ENCODE data around the gene BNC2.
A peak's percentile ranks its signal among the peaks of the same experiment; 100 is the strongest.

Gene BNC2

DNA sequence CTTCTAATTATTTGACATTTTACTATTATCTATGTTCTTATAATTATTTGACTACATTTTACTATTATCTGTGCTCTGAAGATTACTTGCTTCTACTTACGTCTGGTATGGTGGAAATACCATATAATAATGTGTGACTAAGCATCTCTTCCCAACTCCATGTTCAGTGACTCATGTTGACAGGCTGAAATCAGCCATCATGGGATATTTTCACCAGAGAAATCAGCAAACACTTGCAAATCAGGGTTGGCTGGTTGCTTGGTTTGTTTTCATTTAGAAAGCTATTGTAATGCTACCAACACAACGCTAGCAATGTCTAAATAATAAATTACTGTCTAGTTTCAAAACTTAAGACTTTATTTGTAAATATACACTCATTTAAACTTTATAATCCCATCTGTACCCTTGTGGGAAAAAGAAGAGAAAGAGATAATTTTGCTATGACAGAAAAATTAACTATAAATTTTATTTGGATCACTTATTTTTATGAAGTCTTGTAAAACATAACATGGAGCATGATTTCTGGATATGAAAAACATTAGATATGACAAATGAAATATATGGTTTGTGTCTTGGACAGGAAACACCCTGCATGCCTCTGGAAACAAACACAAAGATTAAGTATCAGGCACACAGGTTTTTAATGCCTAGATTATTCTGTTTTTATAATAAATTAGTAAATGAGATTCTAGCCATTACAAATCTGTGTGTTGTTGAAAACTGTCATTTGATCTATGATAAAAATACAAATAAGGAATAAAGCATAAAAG lies 337.6 kb downstream of the BNC2 start:
- no peaks in the 10 kb centered on the region for H3K9me2 ChIP-seq (replicated peaks; ENCODE audit: insufficient read depth, low read length)
- no peaks in the 10 kb centered on the region for H4K20me1 ChIP-seq (ENCODE audit: insufficient read depth, low read length)
- no peaks in the 10 kb centered on the region for H3K9me3 ChIP-seq (replicated peaks; ENCODE audit: insufficient read depth, low read length)
- no peak overlapping the region for H2AFZ ChIP-seq (ENCODE audit: low read length)
- no peaks in the 10 kb centered on the region for H3K36me3 ChIP-seq (replicated peaks; ENCODE audit: insufficient read depth, low read length)
- H3F3A ChIP-seq (ENCODE audit: insufficient read depth, low read length) = no peaks in the 10 kb centered on the region
- no peak overlapping the region for H3K4me3 ChIP-seq (ENCODE audit: low read length)
- no peak for DNase-seq
- no peak overlapping the region for H3K9ac ChIP-seq (ENCODE audit: low read length)
- no peak overlapping the region for H3K4me2 ChIP-seq (ENCODE audit: low read depth, low read length)
- H3K27ac ChIP-seq (ENCODE audit: low read length) = no peak overlapping the region
- H3K27me3 ChIP-seq (replicated peaks; ENCODE audit: insufficient read depth, low read length) = no peaks in the 10 kb centered on the region
- no peaks in the 10 kb centered on the region for H3K79me2 ChIP-seq (ENCODE audit: low read length)
- no peak for TF ChIP-seq EZH2 (optimal IDR thresholded peaks at IDR 0.05; ENCODE audit: low read depth, low read length)
- TF ChIP-seq, protein P1, sequence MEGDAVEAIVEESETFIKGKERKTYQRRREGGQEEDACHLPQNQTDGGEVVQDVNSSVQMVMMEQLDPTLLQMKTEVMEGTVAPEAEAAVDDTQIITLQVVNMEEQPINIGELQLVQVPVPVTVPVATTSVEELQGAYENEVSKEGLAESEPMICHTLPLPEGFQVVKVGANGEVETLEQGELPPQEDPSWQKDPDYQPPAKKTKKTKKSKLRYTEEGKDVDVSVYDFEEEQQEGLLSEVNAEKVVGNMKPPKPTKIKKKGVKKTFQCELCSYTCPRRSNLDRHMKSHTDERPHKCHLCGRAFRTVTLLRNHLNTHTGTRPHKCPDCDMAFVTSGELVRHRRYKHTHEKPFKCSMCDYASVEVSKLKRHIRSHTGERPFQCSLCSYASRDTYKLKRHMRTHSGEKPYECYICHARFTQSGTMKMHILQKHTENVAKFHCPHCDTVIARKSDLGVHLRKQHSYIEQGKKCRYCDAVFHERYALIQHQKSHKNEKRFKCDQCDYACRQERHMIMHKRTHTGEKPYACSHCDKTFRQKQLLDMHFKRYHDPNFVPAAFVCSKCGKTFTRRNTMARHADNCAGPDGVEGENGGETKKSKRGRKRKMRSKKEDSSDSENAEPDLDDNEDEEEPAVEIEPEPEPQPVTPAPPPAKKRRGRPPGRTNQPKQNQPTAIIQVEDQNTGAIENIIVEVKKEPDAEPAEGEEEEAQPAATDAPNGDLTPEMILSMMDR (IDR thresholded peaks at IDR 0.05; ENCODE audit: low read length) = no peak
- no peak for TF ChIP-seq EZH2phosphoT487 (IDR thresholded peaks at IDR 0.05; ENCODE audit: low read length)
- H3K4me1 ChIP-seq (ENCODE audit: low read length) = no peaks in the 10 kb centered on the region

DNA sequence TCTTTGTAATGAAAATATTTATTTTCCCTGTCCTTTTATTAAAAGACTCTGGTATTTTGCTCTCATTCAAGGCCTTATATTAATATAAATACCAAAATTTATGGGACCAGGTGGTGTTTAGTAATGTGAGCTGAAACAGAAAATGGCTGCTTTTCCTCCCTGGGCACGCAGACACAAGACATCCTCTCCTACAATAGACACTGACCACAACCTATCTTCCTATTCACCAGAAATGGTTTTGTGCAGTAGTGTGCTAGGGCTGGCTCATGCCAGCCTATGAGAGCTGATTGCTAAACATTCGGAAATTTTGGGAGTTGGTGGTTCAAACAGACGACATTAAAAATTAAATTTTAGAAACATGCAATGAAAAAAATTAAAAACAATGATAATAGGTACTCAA lies 338.2 kb downstream of the BNC2 start:
- TF ChIP-seq EZH2phosphoT487 (IDR thresholded peaks at IDR 0.05; ENCODE audit: low read length) (no peak), EZH2 (optimal IDR thresholded peaks at IDR 0.05; ENCODE audit: low read depth, low read length) (no peak)
- TF ChIP-seq, protein P1 (IDR thresholded peaks at IDR 0.05; ENCODE audit: low read length) = no peak
- H4K20me1 ChIP-seq (ENCODE audit: insufficient read depth, low read length) = no peaks in the 10 kb centered on the region
- no peaks in the 10 kb centered on the region for H3K27me3 ChIP-seq (replicated peaks; ENCODE audit: insufficient read depth, low read length)
- H3K9me2 ChIP-seq (replicated peaks; ENCODE audit: insufficient read depth, low read length) = no peaks in the 10 kb centered on the region
- DNase-seq = peak; percentile 9
- H3F3A ChIP-seq (ENCODE audit: insufficient read depth, low read length) = no peaks in the 10 kb centered on the region
- H3K9ac ChIP-seq (ENCODE audit: low read length) = no peak overlapping the region
- no peak overlapping the region for H2AFZ ChIP-seq (ENCODE audit: low read length)
- no peaks in the 10 kb centered on the region for H3K4me1 ChIP-seq (ENCODE audit: low read length)
- H3K9me3 ChIP-seq (replicated peaks; ENCODE audit: insufficient read depth, low read length) = no peaks in the 10 kb centered on the region
- no peak overlapping the region for H3K4me2 ChIP-seq (ENCODE audit: low read depth, low read length)
- no peaks in the 10 kb centered on the region for H3K79me2 ChIP-seq (ENCODE audit: low read length)
- H3K4me3 ChIP-seq (ENCODE audit: low read length) = no peak overlapping the region
- H3K27ac ChIP-seq (ENCODE audit: low read length) = no peak overlapping the region
- H3K36me3 ChIP-seq (replicated peaks; ENCODE audit: insufficient read depth, low read length) = no peaks in the 10 kb centered on the region

DNA sequence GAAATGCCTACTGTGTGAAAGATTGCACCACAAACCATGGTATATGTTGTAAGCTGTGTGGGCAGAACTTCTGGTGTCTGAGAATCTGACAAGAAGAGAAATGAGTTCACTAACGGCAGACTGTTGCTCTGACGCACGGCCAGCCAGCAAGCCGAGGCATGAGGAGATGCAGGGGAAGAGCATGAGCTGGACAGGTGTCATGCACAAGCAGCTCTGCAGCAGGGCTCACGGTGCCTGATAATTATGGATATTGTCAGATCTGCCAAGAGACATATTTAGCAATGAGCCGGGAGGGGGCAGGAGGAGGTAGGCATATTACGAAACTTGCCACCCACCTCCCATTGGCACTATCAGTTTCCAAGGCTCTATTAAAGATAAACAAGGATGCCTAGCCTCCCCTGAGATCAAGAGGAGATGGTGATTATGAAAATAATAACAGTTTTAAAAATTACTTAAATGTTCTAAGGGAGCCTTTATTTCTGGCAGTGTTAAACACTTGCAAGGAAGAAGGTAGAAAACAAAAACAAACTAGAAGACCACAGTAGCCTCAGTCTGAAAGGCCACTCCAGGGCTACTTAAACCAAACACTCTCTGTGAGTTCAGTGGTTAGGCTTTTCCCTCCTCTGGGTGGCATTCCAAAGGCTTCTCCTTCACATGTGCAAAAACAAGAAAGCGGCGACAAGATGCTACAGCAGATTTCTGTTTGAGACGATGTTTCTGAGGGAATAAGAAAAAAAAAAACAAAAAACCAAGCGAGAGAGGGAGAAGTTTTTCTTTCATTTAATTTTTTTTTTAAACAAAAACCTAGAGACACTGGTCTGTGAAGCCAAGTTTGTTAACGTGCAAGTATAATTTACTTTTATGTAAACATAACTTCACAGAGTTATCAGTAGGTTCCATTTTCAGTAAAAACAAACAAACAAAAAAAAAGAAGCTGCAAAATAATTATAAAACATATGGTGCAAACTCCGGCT lies 339.5 kb downstream of the BNC2 start:
- no peaks in the 10 kb centered on the region for H4K20me1 ChIP-seq (ENCODE audit: insufficient read depth, low read length)
- H3K9ac ChIP-seq (ENCODE audit: low read length) = no peak overlapping the region
- H3K9me3 ChIP-seq (replicated peaks; ENCODE audit: insufficient read depth, low read length) = no peaks in the 10 kb centered on the region
- H3K4me1 ChIP-seq (ENCODE audit: low read length) = no peaks in the 10 kb centered on the region
- H3K9me2 ChIP-seq (replicated peaks; ENCODE audit: insufficient read depth, low read length) = no peaks in the 10 kb centered on the region
- no peaks in the 10 kb centered on the region for H3K79me2 ChIP-seq (ENCODE audit: low read length)
- H3K4me2 ChIP-seq (ENCODE audit: low read depth, low read length) = no peak overlapping the region
- no peak overlapping the region for H2AFZ ChIP-seq (ENCODE audit: low read length)
- no peaks in the 10 kb centered on the region for H3K27me3 ChIP-seq (replicated peaks; ENCODE audit: insufficient read depth, low read length)
- H3K27ac ChIP-seq (ENCODE audit: low read length) = no peak overlapping the region
- H3K4me3 ChIP-seq (ENCODE audit: low read length) = no peak overlapping the region
- TF ChIP-seq, protein P1 (IDR thresholded peaks at IDR 0.05; ENCODE audit: low read length) = no peak
- TF ChIP-seq EZH2 (optimal IDR thresholded peaks at IDR 0.05; ENCODE audit: low read depth, low read length) (no peak), EZH2phosphoT487 (IDR thresholded peaks at IDR 0.05; ENCODE audit: low read length) (no peak)
- H3F3A ChIP-seq (ENCODE audit: insufficient read depth, low read length) = no peaks in the 10 kb centered on the region
- no peak for DNase-seq
- H3K36me3 ChIP-seq (replicated peaks; ENCODE audit: insufficient read depth, low read length) = no peaks in the 10 kb centered on the region

All from MM.1S (cell line).